GM18858 (cell line): ENCODE data around the gene EPPIN.

ENCODE experiments used
- ATAC-seq: cut with Tn5 transposase; IDR thresholded peaks from one replicate; pipeline ENCODE4 v1.9.1; 2021; ENCODE audit not compliant: unreplicated experiment

EPPIN gene

GRCh38 chr20:45539382-45539781 lies 7.8 kb downstream of the EPPIN start, which contains the start of gene WFDC6:
WFDC6 (minus strand) TSS chr20:45539482; CDS start chr20:45539407, 75 bp downstream.
- no peak for ATAC-seq

- no peak for ATAC-seq
Observed at GRCh38 chr20:45538209-45538799, 8.9 kb downstream of the EPPIN start.

GRCh38 chr20:45527294-45527693 lies 19.9 kb downstream of the EPPIN start:
- ATAC-seq = no peak

- no peak for ATAC-seq
Observed at GRCh38 chr20:45523821-45524220, 23.4 kb downstream of the EPPIN start.

GRCh38 chr20:45518282-45518681 lies 28.9 kb downstream of the EPPIN start:
- no peak for ATAC-seq

DNA sequence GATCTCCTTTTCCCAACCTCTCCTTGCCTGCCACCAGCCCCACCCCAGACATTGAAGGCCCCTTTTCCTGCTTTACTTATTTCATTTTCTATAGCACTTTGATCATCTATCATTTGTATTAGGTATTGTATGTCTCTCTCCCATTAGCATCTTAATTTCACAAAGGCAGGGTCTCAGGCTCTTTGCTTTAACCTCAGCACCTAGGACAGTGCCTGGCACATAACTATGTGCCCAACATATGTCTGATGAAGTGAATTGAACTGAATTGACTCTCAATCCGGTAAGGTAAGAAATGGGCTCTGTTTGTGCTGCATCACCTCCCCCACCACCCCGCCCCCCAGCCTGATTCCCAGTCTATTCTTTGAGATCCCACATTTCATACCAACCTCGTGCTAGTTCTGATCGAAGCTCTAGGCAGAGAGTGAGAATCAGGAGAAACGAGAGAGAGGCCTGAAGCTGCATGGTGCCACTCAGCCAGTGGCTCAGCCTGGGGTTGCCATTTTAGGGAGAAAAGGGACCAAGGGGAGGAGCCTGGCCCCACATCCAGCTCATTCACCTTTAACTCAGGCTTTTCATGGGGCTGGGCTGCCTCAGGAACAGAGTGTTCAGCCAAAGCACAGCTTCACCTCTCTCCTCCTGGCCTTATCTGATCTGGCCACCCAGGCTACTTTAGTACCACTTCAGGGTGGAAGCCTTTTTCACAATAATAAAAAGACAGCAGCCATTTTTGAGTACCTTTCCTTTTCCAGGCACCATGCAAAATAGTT lies 31.9 kb downstream of the EPPIN start, which contains the start of gene SPINT3:
SPINT3 (minus strand) TSS at position 476 of the 767 bp plus-strand sequence; CDS start at position 462, 14 bp downstream.
- no peak for ATAC-seq

DNA sequence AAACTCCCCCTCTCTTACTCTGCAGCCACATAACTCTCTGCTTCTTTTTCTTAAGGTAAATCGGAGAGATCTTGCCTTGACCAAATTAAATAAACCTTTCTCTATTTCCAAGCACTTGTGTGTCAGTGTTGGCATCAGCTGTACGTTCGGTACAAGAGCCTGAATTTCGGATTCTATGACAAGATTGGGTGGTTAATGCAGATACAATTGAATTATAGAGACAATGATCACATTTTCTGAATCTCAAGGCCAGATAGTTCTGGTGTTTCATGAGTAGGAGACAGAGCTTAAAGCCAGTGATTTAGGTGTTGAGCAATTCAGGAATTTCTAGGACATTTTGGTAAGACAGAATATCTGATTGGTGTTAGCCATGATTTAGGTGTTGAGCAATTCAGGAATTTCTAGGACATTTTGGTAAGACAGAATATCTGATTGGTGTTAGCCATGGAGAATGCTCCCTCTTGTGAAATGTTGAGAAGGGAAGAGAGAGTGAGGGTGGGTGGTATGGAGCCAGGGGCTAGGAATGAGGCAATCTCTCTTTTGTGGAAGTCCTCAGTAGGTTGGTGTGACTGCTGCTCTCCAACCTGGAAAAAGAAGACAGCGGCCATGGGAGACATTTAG lies 36.8 kb downstream of the EPPIN start:
- ATAC-seq = no peak

GRCh38 chr20:45509091-45509490 lies 38.1 kb downstream of the EPPIN start:
- no peak for ATAC-seq

DNA sequence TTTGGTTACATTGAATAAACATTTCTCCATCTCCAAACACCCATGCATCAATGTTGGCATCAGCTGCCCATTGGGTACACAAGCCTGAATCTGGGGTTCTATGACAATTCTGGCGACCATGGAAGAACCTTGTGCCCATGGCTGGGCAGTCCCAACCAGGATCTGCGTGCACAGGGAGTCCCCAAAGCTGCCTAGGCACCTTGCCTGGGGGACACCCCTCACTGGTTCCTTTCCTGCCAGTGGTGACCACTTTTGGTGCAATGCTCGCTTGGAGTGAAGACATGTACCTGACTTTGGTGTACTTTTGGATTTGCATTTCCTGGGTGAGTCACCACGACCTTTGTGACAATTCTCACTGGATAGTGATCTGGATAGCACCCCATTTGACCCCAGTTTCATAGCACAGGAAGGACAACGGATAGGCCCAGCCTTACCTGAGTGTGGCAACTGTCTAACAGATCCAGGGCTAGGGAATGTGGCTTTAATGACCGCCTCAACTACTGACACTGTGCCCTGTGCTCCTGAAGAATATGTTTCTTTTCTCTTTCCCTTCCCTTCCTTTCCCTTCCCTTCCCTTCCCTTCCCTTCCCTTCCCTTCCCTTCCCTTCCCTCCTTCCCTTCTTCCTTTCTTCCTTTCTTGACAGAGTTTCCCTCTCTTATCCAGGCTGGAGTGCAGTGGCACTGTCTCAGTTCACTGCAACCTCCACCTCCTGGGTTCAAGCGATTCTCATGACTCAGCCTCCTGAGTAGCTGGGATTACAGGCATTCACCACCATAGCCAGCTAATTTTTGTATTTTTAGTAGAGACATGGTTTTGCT lies 38.9 kb downstream of the EPPIN start:
- ATAC-seq = no peak

GRCh38 chr20:45507011-45507820 lies 40.0 kb downstream of the EPPIN start:
- no peak for ATAC-seq

DNA sequence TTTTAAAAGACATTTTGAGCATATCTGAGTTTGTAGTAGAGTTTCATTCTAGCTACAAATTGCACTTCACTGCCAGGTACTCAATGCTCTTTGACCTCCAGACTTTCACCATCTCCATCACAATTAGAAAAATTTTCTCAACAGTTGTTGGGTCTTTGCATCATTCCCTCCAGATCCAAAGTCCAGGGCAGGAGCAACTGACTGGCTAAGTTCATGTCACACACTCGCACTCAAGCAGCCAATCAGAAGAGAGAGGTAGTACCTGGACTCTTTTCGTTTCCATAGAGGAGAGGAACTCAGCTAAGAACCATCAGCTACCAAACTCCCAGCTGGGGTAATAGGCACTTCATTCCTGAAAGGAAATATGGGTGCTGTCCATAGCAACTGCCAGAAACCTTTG lies 40.8 kb downstream of the EPPIN start:
- ATAC-seq = no peak

DNA sequence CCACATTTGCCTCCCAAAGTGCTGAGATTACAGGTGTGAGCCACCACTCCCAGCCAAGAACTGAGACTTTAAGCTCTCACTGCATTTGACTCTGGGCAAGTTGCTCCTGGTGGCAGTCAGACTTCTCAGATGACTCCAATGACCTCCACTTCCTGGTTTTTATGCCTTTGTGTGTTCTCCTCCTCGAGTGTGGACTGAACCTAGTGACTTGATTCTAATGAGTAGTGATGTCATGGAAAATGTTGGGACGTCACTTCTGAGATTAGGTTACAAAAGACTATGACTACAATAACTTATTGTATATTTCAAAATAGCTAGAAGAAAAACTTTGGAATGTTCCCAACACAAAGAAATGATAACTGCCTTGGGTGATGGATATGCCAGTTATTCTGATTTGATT lies 43.8 kb downstream of the EPPIN start:
- ATAC-seq = no peak

- ATAC-seq = no peak
Observed at GRCh38 chr20:45502561-45502960, 44.6 kb downstream of the EPPIN start.

- ATAC-seq = no peak
Observed at GRCh38 chr20:45501600-45501999, 45.6 kb downstream of the EPPIN start.

DNA sequence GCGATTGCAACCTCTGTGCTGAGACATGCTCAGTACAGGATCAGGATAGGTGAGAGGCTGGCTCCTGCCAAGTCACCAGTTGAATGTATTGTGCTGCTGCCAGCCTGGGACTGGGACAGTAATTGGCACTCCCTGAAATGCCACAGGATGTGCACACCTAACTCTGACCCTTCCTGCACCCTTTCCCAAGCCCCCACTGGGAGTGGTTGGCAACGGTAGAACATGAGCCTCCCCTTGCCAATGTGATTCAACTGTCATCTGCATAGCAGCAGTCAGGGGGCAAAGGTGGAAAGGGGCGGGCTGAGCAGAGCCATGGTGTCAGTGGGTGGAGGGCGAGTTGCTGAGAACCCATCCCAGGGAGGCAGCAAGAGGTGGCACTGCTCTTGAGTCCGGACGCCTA lies 47.2 kb downstream of the EPPIN start:
- no peak for ATAC-seq

- no peak for ATAC-seq
Observed at GRCh38 chr20:45497971-45498494, 49.2 kb downstream of the EPPIN start.

- ATAC-seq = no peak
Observed at GRCh38 chr20:45496166-45496565, 51.0 kb downstream of the EPPIN start.

- no peak for ATAC-seq
Observed at GRCh38 chr20:45495501-45495941, 51.7 kb downstream of the EPPIN start.
